NCI-H748 (cell line): ENCODE measurements around the gene RAP1A.
A peak's percentile ranks its signal among the peaks of the same experiment; 100 is the strongest.

Experiments
- DNase-seq: peaks from one replicate; lab custom pipeline; 2025; ENCODE audit not compliant: unreplicated experiment; lab: John Stamatoyannopoulos, UW

Gene RAP1A

DNA sequence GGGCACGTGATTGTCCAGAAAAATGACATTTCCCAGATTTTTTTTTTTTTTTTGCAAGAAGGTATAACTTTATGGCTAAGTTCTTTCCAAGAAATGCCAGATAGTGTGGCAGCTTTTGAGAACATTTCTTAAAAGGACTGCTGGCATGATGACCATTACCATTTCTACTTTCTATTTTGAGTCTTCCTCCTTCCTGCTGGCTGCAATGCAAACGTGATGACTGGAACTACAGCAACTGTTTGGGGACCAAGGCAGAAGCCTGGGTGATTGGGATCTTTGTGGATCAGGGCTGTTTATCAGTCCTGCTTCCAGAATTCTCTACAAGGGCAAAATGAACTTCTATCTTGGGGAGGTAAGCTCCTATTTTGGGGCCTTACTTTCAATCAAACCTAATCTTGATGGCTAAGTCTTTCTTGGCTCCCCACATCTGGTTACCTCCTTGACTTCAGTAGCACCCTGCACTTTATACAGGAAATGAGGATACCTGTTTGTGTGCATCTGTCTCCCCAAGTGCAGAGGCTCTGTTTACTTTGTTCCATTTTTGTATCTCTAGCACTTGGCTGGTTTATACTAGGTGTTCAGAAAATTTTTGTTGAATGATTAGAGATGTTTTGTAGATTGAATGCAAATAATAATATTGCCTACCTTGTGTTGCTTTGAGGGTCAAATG, 132.5 kb downstream of the RAP1A start:
- no peak for DNase-seq

DNA sequence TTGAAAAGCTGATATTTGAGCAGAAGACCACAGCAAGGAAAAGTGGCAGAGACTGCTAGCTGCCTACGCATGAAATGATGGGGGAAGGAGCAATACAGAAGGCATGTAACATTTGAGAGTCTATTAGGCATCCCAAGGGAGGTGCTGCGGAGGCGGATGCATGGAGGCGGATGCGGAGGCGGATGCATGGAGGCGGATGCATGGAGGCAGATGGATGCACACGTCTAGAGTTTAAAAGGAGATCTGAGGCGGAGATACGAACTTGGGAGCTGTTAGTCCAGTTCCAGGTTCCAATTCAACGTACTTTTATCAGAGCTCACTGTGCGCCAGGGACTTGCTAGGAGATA, 135.4 kb downstream of the RAP1A start:
- DNase-seq: peak; percentile 76

GRCh38 chr1:111755331-111756123, 135.9 kb downstream of the RAP1A start, which contains the start of gene DDX20:
Gene DDX20, plus strand, starts transcription at chr1:111755901. Its CDS starts 24 bp downstream, at chr1:111755925.
- DNase-seq: peak; percentile 95

DNA sequence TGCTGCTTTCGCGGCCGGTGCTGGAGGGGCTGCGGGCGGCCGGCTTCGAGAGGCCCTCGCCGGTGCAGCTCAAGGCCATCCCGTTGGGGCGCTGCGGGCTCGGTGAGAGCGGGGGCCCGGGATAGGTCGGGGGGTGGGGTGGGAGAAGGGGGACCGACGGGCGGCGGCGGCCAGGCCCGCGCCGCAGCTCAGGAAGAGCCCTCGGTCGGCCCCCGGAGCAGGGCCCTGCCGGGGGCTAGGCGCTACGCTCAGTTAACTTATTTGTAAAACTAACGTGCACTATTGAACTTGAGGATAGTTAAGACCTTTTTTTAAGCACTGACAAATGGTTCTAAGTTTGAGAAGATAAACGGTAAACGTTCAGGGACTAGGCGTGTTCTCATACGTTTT, 136.5 kb downstream of the RAP1A start:
- DNase-seq: no peak

DNA sequence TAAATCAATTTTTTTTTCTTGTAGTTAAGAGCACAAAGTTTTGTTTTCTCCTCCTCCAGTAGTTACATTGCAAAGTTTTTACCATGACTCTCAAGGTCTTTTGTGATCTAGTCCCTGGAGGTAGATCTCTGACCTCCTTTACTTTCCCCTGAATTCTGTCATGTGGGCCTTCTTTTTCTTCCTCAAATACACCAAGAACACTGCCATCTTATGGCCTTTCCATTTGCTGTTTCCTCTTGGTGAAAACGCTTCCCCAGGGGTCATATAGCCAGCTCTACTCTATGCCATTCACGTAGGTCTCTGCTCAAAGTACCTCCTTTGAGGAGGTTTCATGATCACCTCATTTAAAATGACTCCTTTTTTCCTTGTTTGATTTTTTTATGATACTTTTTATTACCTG, 138.8 kb downstream of the RAP1A start:
- DNase-seq: no peak

- no peak for DNase-seq
Observed at GRCh38 chr1:111761717-111762116, 142.1 kb downstream of the RAP1A start.

- no peak for DNase-seq
Observed at GRCh38 chr1:111762332-111762731, 142.7 kb downstream of the RAP1A start.
